ENCODE results near the gene PPP1R10.

- TF ChIP-seq POLR2A (IDR thresholded peaks at IDR 0.05): no peak
- TF ChIP-seq, protein P1, sequence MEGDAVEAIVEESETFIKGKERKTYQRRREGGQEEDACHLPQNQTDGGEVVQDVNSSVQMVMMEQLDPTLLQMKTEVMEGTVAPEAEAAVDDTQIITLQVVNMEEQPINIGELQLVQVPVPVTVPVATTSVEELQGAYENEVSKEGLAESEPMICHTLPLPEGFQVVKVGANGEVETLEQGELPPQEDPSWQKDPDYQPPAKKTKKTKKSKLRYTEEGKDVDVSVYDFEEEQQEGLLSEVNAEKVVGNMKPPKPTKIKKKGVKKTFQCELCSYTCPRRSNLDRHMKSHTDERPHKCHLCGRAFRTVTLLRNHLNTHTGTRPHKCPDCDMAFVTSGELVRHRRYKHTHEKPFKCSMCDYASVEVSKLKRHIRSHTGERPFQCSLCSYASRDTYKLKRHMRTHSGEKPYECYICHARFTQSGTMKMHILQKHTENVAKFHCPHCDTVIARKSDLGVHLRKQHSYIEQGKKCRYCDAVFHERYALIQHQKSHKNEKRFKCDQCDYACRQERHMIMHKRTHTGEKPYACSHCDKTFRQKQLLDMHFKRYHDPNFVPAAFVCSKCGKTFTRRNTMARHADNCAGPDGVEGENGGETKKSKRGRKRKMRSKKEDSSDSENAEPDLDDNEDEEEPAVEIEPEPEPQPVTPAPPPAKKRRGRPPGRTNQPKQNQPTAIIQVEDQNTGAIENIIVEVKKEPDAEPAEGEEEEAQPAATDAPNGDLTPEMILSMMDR (IDR thresholded peaks at IDR 0.05): peak in 1 of 12 donors; percentile 9
These were observed 61.9 kb downstream of the PPP1R10 start for GRCh38 chr6:30554962-30555815.

All from heart left ventricle (tissue), 13 donors.